ENCODE data around the gene TPST2.
"Not testable (repeated sequence)": the region's sequence is repeated elsewhere in the genome, so short reads cannot be mapped to it uniquely, and the experiment has no call there.

TPST2 gene

DNA sequence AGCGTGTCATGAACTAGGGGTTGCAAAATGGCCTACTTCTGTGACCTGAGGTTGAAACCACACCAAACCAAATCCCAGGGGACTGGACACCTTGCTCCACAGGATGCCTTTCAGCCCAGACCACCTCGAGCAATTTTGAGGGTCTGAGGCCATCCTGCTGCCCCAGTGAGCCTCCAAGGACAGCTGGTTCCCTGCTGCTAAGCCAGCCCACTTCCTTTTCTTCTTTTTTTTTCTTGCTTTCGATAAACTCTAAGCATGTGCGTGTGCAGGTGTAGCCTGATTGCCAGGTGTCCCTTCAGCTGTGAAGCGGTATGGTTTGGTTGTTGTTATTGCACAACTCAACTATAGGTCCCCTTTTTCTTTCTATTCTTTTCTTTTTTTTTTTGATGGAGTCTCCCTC, 25.2 kb upstream of the TPST2 start:
- CTCF ChIA-PET, result no interaction called here
- TF ChIP-seq BHLHE40 (IDR thresholded peaks at IDR 0.05; ENCODE audit: borderline replicate concordance) (no peak), ZNF384 (IDR thresholded peaks at IDR 0.05) (no peak), ELF4 (IDR thresholded peaks at IDR 0.05) (no peak), SUZ12 (IDR thresholded peaks at IDR 0.05) (no peak), SP1 (IDR thresholded peaks at IDR 0.05) (no peak), FOXM1 (IDR thresholded peaks at IDR 0.05; ENCODE audit: borderline replicate concordance) (no peak), ARNT (IDR thresholded peaks at IDR 0.05) (no peak), CTBP1 (IDR thresholded peaks at IDR 0.05; ENCODE audit: borderline replicate concordance) (no peak)
- DNase-seq (ENCODE audit: extremely low spot score), result no peak
- POLR2A ChIA-PET, result no interaction called here

DNA sequence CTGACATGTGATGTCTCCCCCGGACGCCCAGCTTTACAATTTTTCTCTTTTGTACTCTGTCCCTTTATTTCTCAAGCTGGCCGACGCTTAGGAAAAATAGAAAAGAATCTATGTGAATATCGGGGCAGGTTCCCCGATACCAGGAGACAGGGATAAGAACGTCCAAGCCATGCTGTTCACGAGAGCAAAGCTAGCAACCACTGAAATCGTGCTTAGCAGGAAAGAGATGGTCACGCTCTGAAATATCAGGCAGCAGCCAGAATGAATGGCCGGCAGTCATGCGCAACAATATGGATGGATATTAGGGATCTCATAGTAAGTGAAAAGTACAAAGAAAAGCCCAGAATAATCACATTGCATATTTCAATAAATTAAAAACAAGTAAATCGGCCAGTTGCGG, 24.4 kb upstream of the TPST2 start:
- POLR2A ChIA-PET, result no interaction called here
- DNase-seq (ENCODE audit: extremely low spot score), result no peak
- CTCF ChIA-PET, result no interaction called here
- TF ChIP-seq NFRKB (IDR thresholded peaks at IDR 0.05), result no peak
- TF ChIP-seq LEF1 (IDR thresholded peaks at IDR 0.05; ENCODE audit: borderline replicate concordance), result no peak
- TF ChIP-seq HDGF (IDR thresholded peaks at IDR 0.05; ENCODE audit: borderline replicate concordance), result no peak
- no peak for TF ChIP-seq TARDBP (IDR thresholded peaks at IDR 0.05)
- no peak for TF ChIP-seq L3MBTL2 (conservative IDR thresholded peaks at IDR 0.05)
- TF ChIP-seq ARNT (IDR thresholded peaks at IDR 0.05), result no peak
- no peak for TF ChIP-seq ZNF384 (IDR thresholded peaks at IDR 0.05)
- no peak for TF ChIP-seq ELF4 (IDR thresholded peaks at IDR 0.05)
- TF ChIP-seq FOXA1 (IDR thresholded peaks at IDR 0.05), result no peak
- TF ChIP-seq, protein P1, sequence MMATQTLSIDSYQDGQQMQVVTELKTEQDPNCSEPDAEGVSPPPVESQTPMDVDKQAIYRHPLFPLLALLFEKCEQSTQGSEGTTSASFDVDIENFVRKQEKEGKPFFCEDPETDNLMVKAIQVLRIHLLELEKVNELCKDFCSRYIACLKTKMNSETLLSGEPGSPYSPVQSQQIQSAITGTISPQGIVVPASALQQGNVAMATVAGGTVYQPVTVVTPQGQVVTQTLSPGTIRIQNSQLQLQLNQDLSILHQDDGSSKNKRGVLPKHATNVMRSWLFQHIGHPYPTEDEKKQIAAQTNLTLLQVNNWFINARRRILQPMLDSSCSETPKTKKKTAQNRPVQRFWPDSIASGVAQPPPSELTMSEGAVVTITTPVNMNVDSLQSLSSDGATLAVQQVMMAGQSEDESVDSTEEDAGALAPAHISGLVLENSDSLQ (IDR thresholded peaks at IDR 0.05), result no peak
- TF ChIP-seq SP1 (IDR thresholded peaks at IDR 0.05), result no peak

DNA sequence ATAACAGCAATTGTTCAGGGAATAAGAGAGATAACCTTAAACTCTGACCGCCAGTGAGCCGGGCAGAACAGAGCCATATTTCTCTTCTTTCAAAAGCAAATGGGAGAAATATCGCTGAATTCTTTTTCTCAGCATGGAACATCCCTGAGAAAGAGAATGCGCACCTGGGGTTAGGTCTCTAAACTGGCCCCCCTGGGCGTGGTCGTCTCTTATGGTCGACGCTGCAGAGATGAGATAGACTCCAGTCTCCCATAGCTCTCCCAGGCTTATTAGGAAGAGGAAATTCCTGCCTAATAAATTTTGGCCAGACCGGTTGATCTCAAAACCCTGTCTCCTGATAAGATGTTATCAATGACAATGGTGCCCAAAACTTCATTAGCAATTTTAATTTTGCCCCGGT, 23.8 kb upstream of the TPST2 start:
- CTCF ChIA-PET; POLR2A ChIA-PET; DNase-seq (ENCODE audit: extremely low spot score): not testable (repeated sequence)

DNA sequence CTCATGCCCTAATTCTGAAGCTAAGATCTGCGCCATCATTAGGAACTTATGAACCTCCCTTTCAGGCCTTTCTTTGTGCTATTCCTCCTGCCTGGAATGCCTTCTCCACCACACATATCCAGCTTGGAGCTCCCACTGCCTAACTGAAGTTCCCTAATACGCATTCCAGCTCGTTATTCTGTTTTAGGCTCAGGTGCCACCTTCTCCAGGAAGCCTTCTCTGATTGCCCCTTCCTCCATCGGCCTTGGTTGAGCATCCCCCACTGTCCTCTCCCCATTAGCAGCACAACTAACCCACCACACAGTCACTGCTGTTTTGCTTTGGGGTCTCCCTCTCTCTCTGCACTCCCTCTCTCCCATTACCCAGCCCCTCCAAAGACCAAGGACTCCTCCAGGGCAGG, 22.7 kb upstream of the TPST2 start:
- ChIA-PET POLR2A (no interaction called here), CTCF (no interaction called here)
- TF ChIP-seq NFRKB (IDR thresholded peaks at IDR 0.05) (no peak), LEF1 (IDR thresholded peaks at IDR 0.05; ENCODE audit: borderline replicate concordance) (no peak), ZNF384 (IDR thresholded peaks at IDR 0.05) (no peak), ELF4 (IDR thresholded peaks at IDR 0.05) (no peak), CTBP1 (IDR thresholded peaks at IDR 0.05; ENCODE audit: borderline replicate concordance) (no peak), ARNT (IDR thresholded peaks at IDR 0.05) (no peak)
- DNase-seq (ENCODE audit: extremely low spot score), result no peak

DNA sequence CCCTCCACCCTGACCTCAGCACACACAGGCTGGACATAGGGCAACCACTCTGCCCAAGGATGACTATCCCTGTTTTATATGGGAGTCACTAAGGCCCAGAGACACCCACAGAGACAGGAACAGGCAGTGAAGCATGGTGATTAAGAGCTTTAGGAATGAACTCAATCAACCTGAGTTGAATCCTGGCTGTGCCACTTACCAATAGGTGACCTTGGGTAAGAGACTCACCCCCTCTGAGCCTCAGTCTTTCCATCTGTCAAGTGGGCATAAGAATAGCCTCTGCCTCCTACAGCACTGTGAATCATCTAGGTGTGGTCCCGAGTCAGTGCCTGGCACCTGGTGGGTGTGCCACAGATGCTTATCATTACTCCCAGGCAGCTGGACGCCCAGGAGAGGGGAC, 21.1 kb upstream of the TPST2 start:
- DNase-seq (ENCODE audit: extremely low spot score), result no peak
- ChIA-PET POLR2A (no interaction called here), CTCF (no interaction called here)
- TF ChIP-seq LEF1 (IDR thresholded peaks at IDR 0.05; ENCODE audit: borderline replicate concordance) (no peak), FOXM1 (IDR thresholded peaks at IDR 0.05; ENCODE audit: borderline replicate concordance) (no peak)

DNA sequence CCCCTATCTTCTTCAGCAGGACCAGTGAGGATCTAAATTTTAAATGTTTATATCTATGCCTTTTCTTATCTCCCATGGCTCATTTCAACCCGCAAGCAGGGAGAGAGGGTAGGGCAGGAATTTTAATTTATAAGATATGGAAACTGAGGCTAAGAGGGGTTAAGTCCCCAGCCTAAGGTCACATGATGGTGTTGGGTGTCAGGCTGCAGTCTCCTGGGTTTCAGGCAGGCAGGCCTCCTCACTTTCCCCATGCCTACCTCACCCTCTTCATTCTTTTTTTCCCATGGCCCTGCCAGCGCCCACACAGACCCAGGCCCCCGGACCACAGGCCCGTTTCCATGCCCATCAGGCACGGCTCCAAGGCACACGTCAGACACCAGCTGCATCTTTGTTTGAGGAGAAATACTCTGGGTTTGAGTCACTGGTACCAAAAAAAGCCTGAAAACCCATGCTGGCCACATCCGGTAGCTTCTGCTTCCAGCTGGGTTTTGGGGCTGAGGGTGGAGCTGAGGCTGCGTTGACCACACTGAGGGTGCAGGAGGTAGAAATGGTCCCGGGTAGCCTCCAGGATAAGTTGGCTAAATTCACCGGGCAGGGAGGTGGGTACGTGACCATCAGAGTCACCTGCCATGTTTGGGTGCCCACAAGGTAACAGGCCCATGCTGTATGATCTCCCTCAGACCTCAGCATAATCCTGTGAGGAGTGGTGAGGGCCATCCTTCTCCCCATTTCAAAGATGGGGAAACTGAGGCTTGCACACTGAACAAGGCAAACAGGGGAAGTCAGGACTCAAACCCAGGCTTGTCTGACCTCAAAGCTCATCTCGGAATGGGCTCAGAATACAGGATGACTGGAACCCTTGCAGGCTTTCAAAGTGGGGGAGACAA, 20.4 kb upstream of the TPST2 start:
- POLR2A ChIA-PET, result no interaction called here
- no peak for DNase-seq (ENCODE audit: extremely low spot score)
- CTCF ChIA-PET, result no interaction called here
- no peak for TF ChIP-seq L3MBTL2 (conservative IDR thresholded peaks at IDR 0.05)
- TF ChIP-seq HDGF (IDR thresholded peaks at IDR 0.05; ENCODE audit: borderline replicate concordance), result no peak
- TF ChIP-seq CTBP1 (IDR thresholded peaks at IDR 0.05; ENCODE audit: borderline replicate concordance), result no peak
- no peak for TF ChIP-seq FOXM1 (IDR thresholded peaks at IDR 0.05; ENCODE audit: borderline replicate concordance)
- TF ChIP-seq LEF1 (IDR thresholded peaks at IDR 0.05; ENCODE audit: borderline replicate concordance), result no peak
- TF ChIP-seq ARNT (IDR thresholded peaks at IDR 0.05), result no peak
- TF ChIP-seq NFRKB (IDR thresholded peaks at IDR 0.05), result no peak
- TF ChIP-seq BHLHE40 (IDR thresholded peaks at IDR 0.05; ENCODE audit: borderline replicate concordance), result no peak
- no peak for TF ChIP-seq TARDBP (IDR thresholded peaks at IDR 0.05)

DNA sequence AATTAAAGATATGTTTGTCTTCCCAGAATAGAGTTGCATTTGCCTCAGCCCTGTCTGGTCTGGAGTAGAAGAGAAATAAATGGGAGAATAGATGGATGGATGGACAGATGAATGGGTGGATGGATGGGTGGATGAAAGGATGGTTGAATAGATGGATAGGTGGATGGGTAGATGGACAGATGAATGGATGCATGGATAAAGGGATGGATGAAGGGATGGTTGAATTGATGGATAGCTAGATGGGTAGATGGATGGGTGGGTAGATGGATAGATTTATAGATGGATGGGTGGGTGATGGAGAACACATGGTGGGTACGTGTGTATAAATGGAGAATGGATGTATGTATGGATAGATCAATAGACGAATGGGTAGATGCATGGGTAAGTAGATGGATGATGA, 19.4 kb upstream of the TPST2 start:
- ChIA-PET POLR2A (no interaction called here), CTCF (no interaction called here)
- TF ChIP-seq FOXM1 (IDR thresholded peaks at IDR 0.05; ENCODE audit: borderline replicate concordance) (no peak), SP1 (IDR thresholded peaks at IDR 0.05) (no peak), SUZ12 (IDR thresholded peaks at IDR 0.05) (no peak), ZNF384 (IDR thresholded peaks at IDR 0.05) (no peak), NFRKB (IDR thresholded peaks at IDR 0.05) (no peak), FOXA1 (IDR thresholded peaks at IDR 0.05) (no peak), HDGF (IDR thresholded peaks at IDR 0.05; ENCODE audit: borderline replicate concordance) (no peak), ARNT (IDR thresholded peaks at IDR 0.05) (no peak), LEF1 (IDR thresholded peaks at IDR 0.05; ENCODE audit: borderline replicate concordance) (no peak), FOXK2 (IDR thresholded peaks at IDR 0.05) (no peak), CTBP1 (IDR thresholded peaks at IDR 0.05; ENCODE audit: borderline replicate concordance) (no peak), L3MBTL2 (conservative IDR thresholded peaks at IDR 0.05) (no peak), TARDBP (IDR thresholded peaks at IDR 0.05) (no peak), ELF4 (IDR thresholded peaks at IDR 0.05) (no peak), BHLHE40 (IDR thresholded peaks at IDR 0.05; ENCODE audit: borderline replicate concordance) (no peak)
- TF ChIP-seq, protein P1 (IDR thresholded peaks at IDR 0.05), result no peak
- no peak for DNase-seq (ENCODE audit: extremely low spot score)
